Pancreas (tissue), 10 donors: ENCODE data around the gene MAP1B. TPM values are rescaled to one million over a fixed set of nuclear protein-coding genes. Genes with fewer than 3 reads are reported as not detected.
A peak's percentile ranks its signal among the peaks of the same experiment; 100 is the strongest.

ENCODE experiments used
- ATAC-seq, 4 donors: fragments of 200-7000 bp; cut with Tn5 transposase; one replicate each; pipeline versions ENCODE4 v1.8.0 to v1.9.1; 2020; ENCODE audit warnings: mild to moderate bottlenecking in 4 of 4, moderate library complexity in 4 of 4
- DNase-seq, 6 donors: peaks; one replicate each; pipeline ENCODE4 v3.0.0-alpha.2; 2020
- FAIRE-seq: peaks from 2 replicates; lab custom pipeline; 2012; peaks lifted over from hg19 to GRCh38; lab: Jason Lieb, UNC
- H3K27ac ChIP-seq, 4 donors: fragments of 200-600 bp; sonication (generic); 1 replicate in 3 of 4; 2 replicates in 1 of 4; pipeline versions ENCODE4 v1.5.0 to v1.8.0; 2020
- H3K27me3 ChIP-seq, 4 donors: fragments of 200-600 bp; one replicate each; pipeline ENCODE4 v1.8.0; 2021
- H3K36me3 ChIP-seq, 3 donors: fragments of 200-600 bp; sonication (generic) in 1 of 3; one replicate each; pipeline versions ENCODE4 v1.5.0 to v1.8.0; 2020 to 2021
- H3K4me1 ChIP-seq, 3 donors: fragments of 200-600 bp; one replicate each; pipeline ENCODE4 v1.8.0; 2021
- H3K4me3 ChIP-seq, 4 donors: fragments of 200-600 bp; sonication (generic) in 2 of 4; one replicate each; pipeline versions ENCODE4 v1.5.0 to v1.8.0; 2020 to 2021
- H3K9me3 ChIP-seq, 4 donors: fragments of 200-600 bp; one replicate each; pipeline ENCODE4 v1.8.0; 2021
- CTCF ChIP-seq, 4 donors: fragments of 200-600 bp; sonication (generic) in 3 of 4; IDR thresholded peaks; one replicate each; pipeline versions ENCODE4 v1.5.0 to v1.8.0; 2021; ENCODE audit warnings: antibody characterized with exemption in 4 of 4
- whole genome bisulfite sequencing, 2 donors: extraction: QIAGEN DNeasy Blood & Tissue Kit; methylation state at CpG; one replicate each; pipeline ENCODE4 v1.1.7; 2013; 5-methylcytosine and 5-hydroxymethylcytosine counted together
- intact Hi-C, 3 donors: fragments of 100-400 bp; cut with DNase I; formaldehyde crosslinking; loops; one replicate each; pipeline versions ENCODE4 v1.11.1 to v1.14.2; 2022
- polyA plus RNA-seq, 2 donors: library from polyadenylated mRNA; stranded (reverse); fragments of 200-250 nt; gene quantifications; one replicate each; pipeline ENCODE4 v1.2.3, GENCODE V29; 2013
- total RNA-seq, 6 donors: library from RNA; stranded (reverse); fragmentation: NEBNext Ultra II Directional in 4 of 6; extraction: Animal tissue kit (Norgen Biotek cat#: 25700) in 4 of 6; gene quantifications; one replicate each; pipeline versions ENCODE4 v1.2.1 to v1.2.4, GENCODE V29; 2021 to 2023
- donor health status: healthy with polysubstance abuse.
- donor health status: DM: no; HTN: no; CAD: no; lungs with moderate emphysema.
- donor health status: DM: no; HTN: no; CAD: no.
- donor health status: control.
- donor health status: control.
- donor health status: Bipolar disorder and iron deficiency.
- donor health status: DM: yes; HTN: yes; CAD: no.
- donor health status: DM: no; HTN: no; CAD: no.
- donor health status: DM: no; HTN: no; CAD: no.
- donor health status: DM: yes; HTN: yes; CAD: no.

MAP1B gene
- total and polyA plus RNA-seq, 8 donors, result 2.4 to 16.8 (median 5.4) TPM

- FAIRE-seq (no peak), DNase-seq (no peak), ATAC-seq (no peak)
- Histone ChIP-seq H3K4me1 (peaks cover 0 to 20% (median 16%) of the 10 kb centered on the region in 3 donors), H3K27me3 (no peaks in the 10 kb centered on the region), H3K9me3 (no peaks in the 10 kb centered on the region), H3K27ac (no peak overlapping the region), H3K4me3 (no peak overlapping the region), H3K36me3 (no peaks in the 10 kb centered on the region)
- intact Hi-C loops, result no loop called here
- no peak for TF ChIP-seq CTCF (IDR thresholded peaks at IDR 0.05)
- WGBS, 2 donors, result 94 to 97% methylated on average over 1 of the region's 1 CpG
These were observed 138.3 kb downstream of the MAP1B start for GRCh38 chr5:72245546-72245945.

- no peak overlapping the region for H3K27ac ChIP-seq
- FAIRE-seq (peak; percentile 20), ATAC-seq (no peak), DNase-seq (no peak)
- no peak overlapping the region for H3K4me3 ChIP-seq
- intact Hi-C loops, result no loop called here
- 72 to 77% methylated on average over 3 of the region's 3 CpGs for WGBS, 2 donors
- H3K27me3 ChIP-seq, result no peaks in the 10 kb centered on the region
- TF ChIP-seq CTCF (IDR thresholded peaks at IDR 0.05), result no peak
- no peaks in the 10 kb centered on the region for H3K36me3 ChIP-seq
- no peaks in the 10 kb centered on the region for H3K9me3 ChIP-seq
- H3K4me1 ChIP-seq, result peaks cover 0 to 20% (median 16%) of the 10 kb centered on the region in 3 donors
These were observed 138.8 kb downstream of the MAP1B start for GRCh38 chr5:72245951-72246532.

- ATAC-seq (no peak), DNase-seq (no peak), FAIRE-seq (peak; percentile 41)
- Histone ChIP-seq H3K36me3 (no peaks in the 10 kb centered on the region), H3K27me3 (no peaks in the 10 kb centered on the region), H3K4me1 (peaks cover 0 to 17% (median 16%) of the 10 kb centered on the region in 3 donors), H3K4me3 (no peak overlapping the region), H3K27ac (no peak overlapping the region), H3K9me3 (no peaks in the 10 kb centered on the region)
- WGBS, 2 donors, result 83 to 88% methylated on average over 4 of the region's 4 CpGs
- intact Hi-C loops, result no loop called here
- no peak for TF ChIP-seq CTCF (IDR thresholded peaks at IDR 0.05)
These were observed 139.7 kb downstream of the MAP1B start for GRCh38 chr5:72246954-72247442.

GRCh38 chr5:72248410-72248981, 141.2 kb downstream of the MAP1B start:
- peaks cover 0 to 17% (median 16%) of the 10 kb centered on the region in 3 donors for H3K4me1 ChIP-seq

More at GRCh38 chr5:72248410-72248981, 141.2 kb downstream of the MAP1B start:
- intact Hi-C loops, result no loop called here
- TF ChIP-seq CTCF (IDR thresholded peaks at IDR 0.05), result no peak
- Histone ChIP-seq H3K27me3 (no peaks in the 10 kb centered on the region), H3K4me3 (no peak overlapping the region), H3K27ac (peak overlapping the region in 1 of 4 donors; percentile 10), H3K9me3 (no peaks in the 10 kb centered on the region), H3K36me3 (no peaks in the 10 kb centered on the region)
- peak in 3 of 4 donors; percentile 56 to 83 (median 79) for ATAC-seq
- WGBS, 2 donors, result 83 to 89% methylated on average over 2 of the region's 2 CpGs
- FAIRE-seq, result no peak
- DNase-seq, result peak in 3 of 6 donors; percentile 19 to 37 (median 27)
